GM18499 (cell line): ENCODE measurements around the gene RAI14.

Experiments used
- ATAC-seq: cut with Tn5 transposase; IDR thresholded peaks from one replicate; pipeline ENCODE4 v1.9.1; 2021; ENCODE audit warnings: moderate number of reproducible peaks; ENCODE audit not compliant: insufficient read depth, unreplicated experiment

The RAI14 gene

GRCh38 chr5:34639852-34640626, 16.1 kb upstream of the RAI14 start:
- ATAC-seq: no peak

- no peak for ATAC-seq
Measured at GRCh38 chr5:34648039-34648839, 7.9 kb upstream of the RAI14 start.

GRCh38 chr5:34648840-34649158, 7.3 kb upstream of the RAI14 start:
- no peak for ATAC-seq

GRCh38 chr5:34651791-34652190, 4.3 kb upstream of the RAI14 start:
- no peak for ATAC-seq

GRCh38 chr5:34652466-34652865, 3.7 kb upstream of the RAI14 start:
- ATAC-seq: no peak

- no peak for ATAC-seq
Measured at GRCh38 chr5:34652914-34653313, 3.2 kb upstream of the RAI14 start.

GRCh38 chr5:34653708-34654107, 2.4 kb upstream of the RAI14 start:
- no peak for ATAC-seq

- no peak for ATAC-seq
Measured at GRCh38 chr5:34655354-34655991, 655 bp upstream of the RAI14 start.

GRCh38 chr5:34656700-34657273, 659 bp downstream of the RAI14 start:
- ATAC-seq: no peak

GRCh38 chr5:34657274-34657921, 1.3 kb downstream of the RAI14 start:
- no peak for ATAC-seq

GRCh38 chr5:34657988-34658387, 1.9 kb downstream of the RAI14 start:
- ATAC-seq: no peak

GRCh38 chr5:34659168-34659567, 3.0 kb downstream of the RAI14 start:
- ATAC-seq: no peak

GRCh38 chr5:34660444-34660843, 4.3 kb downstream of the RAI14 start:
- no peak for ATAC-seq

- no peak for ATAC-seq
Measured at GRCh38 chr5:34663771-34664496, 7.8 kb downstream of the RAI14 start.

GRCh38 chr5:34666392-34667080, 10.4 kb downstream of the RAI14 start:
- no peak for ATAC-seq

- no peak for ATAC-seq
Measured at GRCh38 chr5:34667705-34668104, 11.6 kb downstream of the RAI14 start.

- ATAC-seq: no peak
Measured at GRCh38 chr5:34669931-34670516, 13.9 kb downstream of the RAI14 start.

- no peak for ATAC-seq
Measured at GRCh38 chr5:34672196-34672595, 16.1 kb downstream of the RAI14 start.
